Measurements from ENCODE around the gene KAZALD1. TPM values are rescaled to one million over a fixed set of nuclear protein-coding genes. Genes with fewer than 3 reads are reported as not detected.
A peak's percentile ranks its signal among the peaks of the same experiment; 100 is the strongest.

KAZALD1 gene
- total and polyA plus RNA-seq, 11 donors = 1.9 to 11.1 (median 7.4) TPM

DNA sequence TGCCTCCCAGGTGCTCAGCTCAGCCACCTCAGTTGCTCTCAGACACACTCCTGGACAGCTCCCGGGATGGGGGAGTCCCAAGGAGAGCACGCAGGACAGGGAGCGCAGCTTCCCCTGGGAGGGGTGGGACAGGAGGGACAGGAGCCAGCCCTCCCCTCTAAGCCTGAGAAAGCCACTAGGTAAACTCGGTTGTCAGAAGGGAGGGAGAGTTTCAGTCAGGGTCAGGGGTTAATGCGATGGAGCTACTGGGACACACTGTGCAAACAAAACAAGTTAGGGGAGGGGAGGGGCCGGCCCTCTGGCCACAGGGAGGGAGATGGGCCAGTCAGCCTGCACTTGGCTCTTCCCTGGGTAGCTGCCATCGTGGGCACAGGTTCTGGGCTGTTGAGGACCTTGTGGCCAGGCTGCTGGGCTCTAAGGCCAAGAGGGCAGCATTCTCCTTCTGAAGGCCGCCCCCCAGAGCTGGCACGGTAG lies 31.1 kb downstream of the KAZALD1 start:
- H3K9me3 ChIP-seq = no peaks in the 10 kb centered on the region
- no peak for DNase-seq
- TF ChIP-seq, protein P1, sequence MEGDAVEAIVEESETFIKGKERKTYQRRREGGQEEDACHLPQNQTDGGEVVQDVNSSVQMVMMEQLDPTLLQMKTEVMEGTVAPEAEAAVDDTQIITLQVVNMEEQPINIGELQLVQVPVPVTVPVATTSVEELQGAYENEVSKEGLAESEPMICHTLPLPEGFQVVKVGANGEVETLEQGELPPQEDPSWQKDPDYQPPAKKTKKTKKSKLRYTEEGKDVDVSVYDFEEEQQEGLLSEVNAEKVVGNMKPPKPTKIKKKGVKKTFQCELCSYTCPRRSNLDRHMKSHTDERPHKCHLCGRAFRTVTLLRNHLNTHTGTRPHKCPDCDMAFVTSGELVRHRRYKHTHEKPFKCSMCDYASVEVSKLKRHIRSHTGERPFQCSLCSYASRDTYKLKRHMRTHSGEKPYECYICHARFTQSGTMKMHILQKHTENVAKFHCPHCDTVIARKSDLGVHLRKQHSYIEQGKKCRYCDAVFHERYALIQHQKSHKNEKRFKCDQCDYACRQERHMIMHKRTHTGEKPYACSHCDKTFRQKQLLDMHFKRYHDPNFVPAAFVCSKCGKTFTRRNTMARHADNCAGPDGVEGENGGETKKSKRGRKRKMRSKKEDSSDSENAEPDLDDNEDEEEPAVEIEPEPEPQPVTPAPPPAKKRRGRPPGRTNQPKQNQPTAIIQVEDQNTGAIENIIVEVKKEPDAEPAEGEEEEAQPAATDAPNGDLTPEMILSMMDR (IDR thresholded peaks at IDR 0.05) = no peak
- no peak for TF ChIP-seq POLR2A (IDR thresholded peaks at IDR 0.05)
- no peaks in the 10 kb centered on the region for H3K36me3 ChIP-seq
- H3K27me3 ChIP-seq = peaks cover 5 to 82% (median 31%) of the 10 kb centered on the region in 9 donors
- ATAC-seq = no peak
- no peak overlapping the region for H3K4me3 ChIP-seq
- 37 to 55% (median 42%) methylated on average over 7 to 9 of the region's 9 CpGs for WGBS, 4 donors
- no peaks in the 10 kb centered on the region for H3K4me1 ChIP-seq
- no peak overlapping the region for H3K27ac ChIP-seq
- intact Hi-C loops (cut with DNase I) = no loop called here

GRCh38 chr10:101094121-101094879 lies 32.5 kb downstream of the KAZALD1 start:
- H3K9me3 ChIP-seq = no peaks in the 10 kb centered on the region
- H3K36me3 ChIP-seq = no peaks in the 10 kb centered on the region
- DNase-seq (no peak), ATAC-seq (no peak)
- peaks cover 5 to 81% (median 29%) of the 10 kb centered on the region in 9 donors for H3K27me3 ChIP-seq
- WGBS, 4 donors = 51 to 63% (median 56%) methylated on average over 12 to 14 of the region's 14 CpGs
- intact Hi-C loops (cut with DNase I) = loop anchor here in 4 of 10 donors (2.0 kb wide), 1 partner anchor 49 kb away; no protein-coding TSS in a partner anchor
- TF ChIP-seq, protein P1 (IDR thresholded peaks at IDR 0.05) = no peak
- no peak for TF ChIP-seq POLR2A (IDR thresholded peaks at IDR 0.05)
- no peak overlapping the region for H3K4me3 ChIP-seq
- H3K4me1 ChIP-seq = no peaks in the 10 kb centered on the region
- H3K27ac ChIP-seq = no peak overlapping the region

- no peak for DNase-seq
- no peaks in the 10 kb centered on the region for H3K36me3 ChIP-seq
- no peaks in the 10 kb centered on the region for H3K4me1 ChIP-seq
- intact Hi-C loops (cut with DNase I) = loop anchor here in 8 of 10 donors (1.0 to 5.0 kb wide), 5 partner anchors 44 to 48 kb away; no protein-coding TSS in a partner anchor
- no peak overlapping the region for H3K4me3 ChIP-seq
- H3K9me3 ChIP-seq = no peaks in the 10 kb centered on the region
- peaks cover 0 to 81% (median 24%) of the 10 kb centered on the region in 9 donors for H3K27me3 ChIP-seq
- no peak overlapping the region for H3K27ac ChIP-seq
- WGBS, 4 donors = 75 to 91% (median 78%) methylated on average over 5 to 6 of the region's 6 CpGs
- ATAC-seq = no peak
- TF ChIP-seq POLR2A (IDR thresholded peaks at IDR 0.05) = no peak
- TF ChIP-seq, protein P1 (IDR thresholded peaks at IDR 0.05) = no peak
Observed at GRCh38 chr10:101095004-101095403, 33.2 kb downstream of the KAZALD1 start.

DNA sequence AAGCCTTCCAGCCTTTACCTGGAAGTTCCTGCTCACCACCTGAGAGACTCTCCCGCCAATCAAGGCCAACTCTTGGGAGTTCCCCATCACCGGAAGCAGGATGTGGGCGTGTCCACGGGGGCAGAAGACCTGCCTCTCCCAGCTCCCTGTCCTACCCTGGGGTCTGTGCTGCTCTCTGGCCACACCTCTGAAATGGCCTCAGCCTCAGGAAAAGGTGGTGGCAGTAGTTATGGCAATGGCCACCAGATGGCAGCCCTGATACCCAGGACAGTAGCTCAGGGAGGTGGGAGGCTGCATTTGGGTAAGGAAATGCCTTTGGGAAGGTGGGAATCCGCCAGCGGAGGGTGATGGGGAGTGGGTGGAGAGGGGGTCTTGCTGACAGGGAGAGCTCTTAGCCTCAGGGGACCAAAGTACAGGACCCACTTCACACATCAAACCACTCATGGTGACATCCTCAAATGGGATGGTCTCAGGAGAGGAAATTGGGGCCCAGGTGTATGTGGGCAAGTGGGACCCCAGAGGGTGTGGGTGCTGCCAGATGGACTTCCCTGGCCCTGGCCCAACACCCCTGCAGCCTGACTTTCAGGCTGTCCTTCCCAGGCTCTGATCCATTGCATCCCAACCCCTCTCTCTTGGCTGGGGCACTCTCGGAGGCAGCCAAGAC lies 33.9 kb downstream of the KAZALD1 start:
- ATAC-seq (peak in 3 of 4 donors; percentile 59 to 88 (median 77)), DNase-seq (peak in 4 of 5 donors; percentile 36 to 67 (median 59))
- no peak for TF ChIP-seq POLR2A (IDR thresholded peaks at IDR 0.05)
- TF ChIP-seq, protein P1 (IDR thresholded peaks at IDR 0.05) = peak; percentile 60 to 80 (median 70)
- Histone ChIP-seq H3K27ac (no peak overlapping the region), H3K4me1 (no peaks in the 10 kb centered on the region), H3K4me3 (no peak overlapping the region), H3K36me3 (no peaks in the 10 kb centered on the region), H3K27me3 (peaks cover 4 to 82% (median 27%) of the 10 kb centered on the region in 9 donors), H3K9me3 (no peaks in the 10 kb centered on the region)
- 15 to 22% (median 21%) methylated on average over 7 of the region's 7 CpGs for WGBS, 4 donors
- intact Hi-C loops (cut with DNase I) = loop anchor here (1.0 to 5.0 kb wide), 6 partner anchors 44 to 48 kb away; no protein-coding TSS in a partner anchor
